ENCODE measurements around the gene CCDC78.
"Not testable (repeated sequence)": the region's sequence is repeated elsewhere in the genome, so short reads cannot be mapped to it uniquely, and the experiment has no call there.

The CCDC78 gene

GRCh38 chr16:760545-761343 is 34.5 kb upstream of the CCDC78 start, which contains the start of gene MSLN:
TSS of gene MSLN (plus strand) at chr16:760734. CDS start at chr16:762681, 1,947 bp downstream.
- no peak for FAIRE-seq

DNA sequence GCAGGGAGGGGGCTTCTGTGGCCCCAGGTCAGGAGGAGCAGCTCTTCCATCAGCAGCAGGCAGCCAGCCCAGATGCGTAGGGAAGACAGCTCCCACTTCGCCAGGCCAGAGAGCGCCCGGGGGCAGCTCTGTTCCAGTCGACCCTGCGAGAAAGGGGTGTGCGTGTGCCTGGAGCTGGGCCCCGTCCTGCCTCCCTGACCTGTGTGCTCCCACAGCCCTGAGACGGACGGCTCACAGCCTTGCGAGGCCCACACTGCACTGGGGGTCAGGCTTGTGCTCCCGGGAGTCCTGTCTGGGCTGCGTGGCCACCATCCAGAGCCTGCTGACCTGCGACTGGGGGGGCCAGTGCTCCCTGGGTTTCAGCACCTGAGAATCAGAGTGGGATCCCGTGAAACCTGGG is 33.8 kb upstream of the CCDC78 start:
- FAIRE-seq = no peak

GRCh38 chr16:759110-759910 is 33.1 kb upstream of the CCDC78 start:
- no peak for FAIRE-seq

DNA sequence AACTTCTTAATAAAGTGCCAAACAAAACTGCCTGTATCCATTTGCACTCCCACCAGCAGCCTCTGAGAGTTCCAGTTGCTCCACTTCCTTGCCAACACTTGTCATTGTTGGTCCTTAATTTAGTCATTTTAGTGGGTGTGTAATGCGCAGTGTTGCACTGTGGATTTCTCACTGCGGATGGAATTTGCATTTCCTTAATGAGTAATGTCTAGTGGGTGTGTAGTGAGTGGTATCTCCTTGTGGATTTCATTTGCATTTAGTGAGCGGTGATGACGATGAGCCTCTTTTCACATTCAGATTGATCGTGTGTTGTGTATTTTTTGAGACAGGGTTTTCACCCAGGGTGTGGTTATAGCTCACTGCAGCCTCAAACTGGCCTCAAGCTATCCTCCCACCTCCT is 30.2 kb upstream of the CCDC78 start:
- no peak for FAIRE-seq

DNA sequence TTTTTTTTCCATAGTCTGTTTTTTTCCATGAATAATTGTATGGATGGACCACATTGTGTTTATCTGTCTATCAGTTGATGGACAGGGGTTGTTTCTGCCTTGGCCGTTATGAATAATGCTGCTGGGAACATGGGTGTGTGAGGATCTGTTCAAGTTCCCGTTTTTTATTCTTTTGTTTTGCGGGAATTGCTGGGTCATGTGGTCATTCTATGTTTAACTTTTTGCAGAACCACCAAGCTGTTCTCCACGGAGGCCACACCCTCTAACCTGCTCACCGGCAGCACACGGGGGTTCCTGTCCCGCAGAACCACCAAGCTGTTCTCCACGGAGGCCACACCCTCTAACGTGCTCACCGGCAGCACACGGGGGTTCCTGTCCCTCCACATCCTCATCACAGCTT is 28.4 kb upstream of the CCDC78 start:
- FAIRE-seq = no peak

DNA sequence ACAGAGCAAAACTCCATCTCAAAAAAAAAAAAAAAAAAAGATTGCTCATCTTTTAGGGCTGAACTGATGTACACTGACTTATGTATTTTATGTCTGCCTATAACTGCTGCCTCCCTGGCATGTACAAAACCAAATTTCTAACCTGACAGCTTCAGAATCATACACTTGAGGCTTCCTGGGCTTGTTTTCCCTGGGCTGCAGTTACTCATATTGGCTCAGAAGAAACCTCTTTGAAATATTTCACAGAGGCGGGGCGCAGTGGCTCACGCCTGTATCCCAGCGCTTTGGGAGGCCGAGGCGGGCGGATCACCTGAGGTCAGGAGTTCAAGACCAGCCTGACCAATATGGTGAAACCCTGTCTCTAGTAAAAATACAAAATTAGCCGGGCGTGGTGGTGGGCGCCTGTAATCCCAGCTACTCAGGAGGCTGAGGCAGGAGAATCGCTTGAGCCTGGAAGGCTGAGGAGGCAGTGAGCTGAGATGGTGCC is 27.9 kb upstream of the CCDC78 start:
- not testable (repeated sequence) for FAIRE-seq

- no peak for FAIRE-seq
These were observed 25.7 kb upstream of the CCDC78 start for GRCh38 chr16:752007-752312.

- no peak for FAIRE-seq
These were observed 25.1 kb upstream of the CCDC78 start for GRCh38 chr16:751152-752006.

DNA sequence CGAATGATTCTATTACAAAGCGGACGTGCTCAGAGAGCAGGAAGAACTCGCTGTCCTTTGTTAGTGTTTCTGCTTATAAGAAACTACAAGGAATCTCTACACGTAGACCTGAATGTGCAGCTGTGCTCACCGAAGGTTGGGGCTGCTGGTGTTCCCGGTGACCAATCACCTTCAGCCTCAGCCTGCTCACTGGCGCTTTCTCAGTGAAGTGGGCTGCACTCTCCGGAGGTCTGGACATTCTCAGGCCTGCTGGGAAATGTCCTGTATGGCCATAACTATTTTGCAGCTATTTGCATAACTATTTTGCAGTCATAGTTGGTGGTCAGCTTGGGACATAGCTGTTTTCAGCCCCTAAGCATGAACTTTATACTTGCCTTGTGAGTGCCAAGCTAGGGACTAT is 24.2 kb upstream of the CCDC78 start:
- no peak for FAIRE-seq

- no peak for FAIRE-seq
These were observed 22.8 kb upstream of the CCDC78 start for GRCh38 chr16:749010-749409.

DNA sequence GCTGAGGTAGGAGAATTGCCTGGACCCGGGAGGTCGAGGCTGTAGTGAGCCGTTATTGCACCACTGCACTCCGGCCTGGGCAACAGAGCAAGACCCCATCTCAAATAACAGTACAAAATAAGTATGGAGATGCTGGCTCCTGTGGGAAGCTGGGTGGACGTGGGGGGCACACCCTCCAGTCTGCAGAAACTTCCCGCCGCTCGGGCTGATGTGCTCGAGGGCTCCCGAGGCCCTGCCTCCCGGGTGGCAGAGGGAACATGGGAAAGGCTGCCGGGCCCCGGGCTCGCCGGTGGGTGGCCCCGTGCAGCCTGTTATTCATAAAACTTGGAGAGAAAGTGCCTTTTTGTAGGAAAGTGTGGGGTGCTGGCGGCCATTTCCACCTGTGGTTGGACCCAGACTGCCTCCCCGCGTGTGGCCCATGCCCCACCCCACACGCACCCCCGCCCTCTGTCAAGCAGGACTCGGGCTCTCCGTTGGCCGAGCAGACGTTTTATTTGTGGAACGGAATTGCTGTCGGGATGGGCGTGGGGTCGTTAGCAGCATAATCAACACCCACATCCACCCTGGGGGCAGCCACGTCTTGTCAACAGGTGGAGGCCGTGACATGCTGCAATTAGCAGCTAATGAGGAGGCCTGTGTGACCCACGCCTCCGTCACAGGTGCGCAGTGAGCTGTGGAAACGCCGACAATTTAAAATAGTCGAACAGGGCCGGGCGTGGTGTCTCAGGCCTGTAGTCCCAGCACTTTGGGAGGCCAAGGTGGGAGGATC is 21.9 kb upstream of the CCDC78 start:
- FAIRE-seq = no peak

GRCh38 chr16:746637-747036 is 20.4 kb upstream of the CCDC78 start:
- FAIRE-seq = no peak

DNA sequence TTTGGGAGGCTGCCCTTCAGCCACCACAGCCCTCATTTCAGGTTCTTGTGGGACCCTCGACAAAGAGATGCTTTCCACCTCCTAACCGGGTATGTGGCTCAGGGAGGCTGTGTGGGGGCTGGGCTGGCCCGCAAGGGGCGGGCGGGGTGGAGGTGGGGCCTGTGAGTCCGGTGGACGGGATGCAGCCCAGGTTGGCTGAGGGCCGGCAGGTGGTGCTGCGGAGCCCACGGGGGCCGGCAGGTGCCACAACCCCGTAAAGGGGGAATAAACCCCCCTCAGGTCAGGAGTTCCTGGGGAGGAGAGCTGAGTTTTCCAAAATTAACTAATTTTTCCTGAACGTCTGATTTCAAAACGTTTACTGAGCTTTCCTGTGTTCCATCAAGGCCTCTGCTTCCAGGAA is 19.5 kb upstream of the CCDC78 start:
- FAIRE-seq = no peak

- FAIRE-seq = no peak
These were observed 17.7 kb upstream of the CCDC78 start for GRCh38 chr16:743794-744500.

GRCh38 chr16:742894-743293 is 16.7 kb upstream of the CCDC78 start:
- not testable (repeated sequence) for FAIRE-seq

- FAIRE-seq = no peak
These were observed 15.9 kb upstream of the CCDC78 start for GRCh38 chr16:741986-742629.

GRCh38 chr16:740764-741505 is 14.7 kb upstream of the CCDC78 start, which contains the start of gene CIAO3:
TSS of gene CIAO3 (minus strand) at chr16:740997. CDS start at chr16:740985, 12 bp downstream.
- no peak for FAIRE-seq

- FAIRE-seq = no peak
These were observed 14.2 kb upstream of the CCDC78 start for GRCh38 chr16:740459-740763.

DNA sequence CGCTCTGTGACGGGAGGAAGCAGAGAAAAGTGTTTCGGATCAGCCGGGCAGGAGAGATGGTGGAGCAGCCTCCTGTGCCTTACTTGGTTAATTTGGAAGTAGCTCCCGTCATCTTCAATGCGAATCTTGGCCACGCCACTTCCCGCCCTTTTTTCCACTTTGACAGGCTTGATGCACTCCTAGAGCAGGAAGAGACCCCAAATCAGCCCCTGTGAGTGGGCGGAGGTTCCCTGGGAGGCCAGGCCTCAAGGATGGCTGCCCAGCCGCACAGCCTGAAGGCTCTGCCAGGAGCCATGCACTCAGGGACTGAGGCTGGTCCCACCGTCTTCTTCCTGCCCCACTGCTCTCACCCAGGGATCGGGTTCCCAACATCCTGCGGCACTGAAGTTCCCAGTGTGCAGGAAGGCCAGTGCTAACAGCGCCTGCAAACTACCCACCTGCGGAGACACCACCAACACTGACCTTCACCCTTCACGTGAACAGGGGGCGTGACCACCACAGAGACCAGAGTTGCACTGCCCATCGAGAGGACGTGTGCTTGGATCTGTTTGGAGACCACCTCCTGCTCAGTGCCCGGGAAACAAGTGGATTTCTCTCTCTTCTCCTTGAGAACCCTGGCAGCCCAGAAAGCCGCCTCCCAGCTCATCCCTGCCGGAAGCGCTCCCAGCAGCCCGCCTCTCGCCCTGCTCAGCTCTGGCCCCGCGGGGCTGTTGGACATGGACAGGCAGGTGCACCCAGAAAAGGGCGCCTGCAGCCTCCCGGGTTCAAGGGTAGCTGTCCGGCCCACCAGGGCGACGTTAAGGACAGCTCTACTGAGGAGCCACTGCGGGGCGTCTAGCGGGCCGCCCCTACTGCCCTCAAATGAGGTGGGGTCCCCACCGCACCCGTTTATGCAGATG is 13.6 kb upstream of the CCDC78 start:
- FAIRE-seq = no peak

Measured in TTC549 (cell line).